A172 (cell line): ENCODE data around the gene PIP4P1. TPM values are rescaled to one million over a fixed set of nuclear protein-coding genes. Genes with fewer than 3 reads are reported as not detected.
A peak's percentile ranks its signal among the peaks of the same experiment; 100 is the strongest.

ENCODE experiments used
- DNase-seq: peaks from one replicate; pipeline ENCODE4 v3.0.0-alpha.2; 2015; ENCODE audit warnings: low spot score
- total RNA-seq: library from RNA; depleted of rRNA; stranded (reverse); fragments of >200 nt; shearing (Covaris generic); gene quantifications from 2 replicates; pipeline ENCODE4 v1.2.3, GENCODE V29; 2014

PIP4P1 gene
- total RNA-seq, 1 experiment from 2014 or later = 13.5 TPM

DNA sequence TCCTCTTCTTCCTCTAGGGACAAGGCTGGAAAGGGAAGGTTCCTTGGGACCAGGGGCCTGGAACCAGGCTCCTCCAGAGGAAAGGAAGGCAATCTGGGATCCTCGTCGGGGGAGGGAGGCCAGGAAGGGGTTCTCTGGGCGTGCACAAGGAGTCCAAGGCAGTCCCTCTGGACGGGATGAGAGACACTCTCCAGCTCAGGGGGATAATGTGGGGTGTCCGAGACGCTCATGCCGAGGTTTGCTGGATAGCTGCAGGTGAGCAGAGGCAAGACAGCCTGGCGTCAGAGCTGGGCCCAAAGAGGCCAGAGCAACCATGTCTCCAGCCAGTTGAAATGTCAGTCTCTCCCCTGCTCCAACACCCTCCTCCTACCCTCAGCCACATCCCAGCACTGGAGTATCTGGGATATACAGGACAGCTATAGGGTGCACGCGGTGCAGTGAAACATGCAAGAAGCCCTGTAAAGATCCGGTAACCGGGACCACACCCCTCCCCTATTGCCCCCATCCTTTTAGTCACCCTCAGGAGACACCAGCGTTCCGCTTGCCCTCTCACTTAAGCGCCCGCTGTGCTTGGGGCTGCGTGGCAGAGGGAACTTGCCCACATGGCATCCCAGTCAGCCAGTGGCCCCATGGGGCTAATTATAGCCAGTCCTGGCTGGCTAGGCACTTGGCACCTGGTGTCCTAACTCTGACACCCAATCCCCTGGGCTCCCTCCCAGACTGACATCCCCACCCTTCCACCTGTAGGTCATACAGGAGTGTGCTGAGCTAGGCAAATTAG is 25.5 kb downstream of the PIP4P1 start, which contains the start of gene KLHL33:
Gene KLHL33, minus strand, starts transcription at position 585 of the 781 bp plus-strand sequence. Its CDS starts 355 bp downstream, at position 230.
- no peak for DNase-seq

DNA sequence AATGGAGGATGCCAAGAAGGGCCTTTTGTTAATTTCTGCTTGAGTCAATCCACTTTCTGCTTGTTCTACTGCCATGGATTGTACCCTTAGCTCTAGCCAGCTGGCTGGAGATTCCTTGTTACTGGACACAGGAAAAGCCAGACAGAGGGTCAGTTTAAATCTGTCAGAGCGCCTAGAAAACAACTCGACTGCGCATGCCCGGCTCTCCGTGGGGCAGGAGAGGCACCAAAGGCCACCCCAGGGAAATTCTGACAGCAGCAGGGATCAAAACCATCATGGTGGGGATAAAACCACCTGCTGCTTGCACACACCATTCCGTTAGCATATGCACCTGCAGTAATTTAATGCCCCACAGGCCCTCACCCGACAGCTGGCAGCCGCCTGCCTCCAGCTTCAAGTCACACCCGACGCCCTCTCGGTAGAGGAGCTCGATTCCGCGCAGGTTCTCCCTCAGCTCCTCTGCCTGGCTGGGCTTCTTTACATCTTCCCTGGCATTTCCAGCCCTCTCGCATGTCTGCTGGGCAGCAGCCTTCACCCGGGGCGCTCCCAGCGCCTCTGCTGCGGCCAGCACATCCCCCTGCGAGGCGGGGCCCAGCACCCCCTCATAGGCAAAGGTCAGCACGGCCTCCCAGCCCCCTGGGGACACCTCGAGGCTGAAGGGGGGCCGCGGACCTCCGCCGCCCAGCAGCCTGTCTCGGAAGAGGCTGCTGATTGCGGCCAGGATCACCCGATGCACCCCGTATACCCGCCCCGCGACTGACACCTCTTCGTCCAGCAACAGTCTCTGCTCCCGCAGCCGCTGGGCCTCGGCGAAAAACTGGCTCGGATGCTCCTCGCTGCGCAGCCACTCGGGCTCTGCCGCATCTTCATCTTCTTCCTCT is 26.3 kb downstream of the PIP4P1 start:
- no peak for DNase-seq

- DNase-seq = no peak
Measured at GRCh38 chr14:20429801-20430669, 31.2 kb downstream of the PIP4P1 start.

DNA sequence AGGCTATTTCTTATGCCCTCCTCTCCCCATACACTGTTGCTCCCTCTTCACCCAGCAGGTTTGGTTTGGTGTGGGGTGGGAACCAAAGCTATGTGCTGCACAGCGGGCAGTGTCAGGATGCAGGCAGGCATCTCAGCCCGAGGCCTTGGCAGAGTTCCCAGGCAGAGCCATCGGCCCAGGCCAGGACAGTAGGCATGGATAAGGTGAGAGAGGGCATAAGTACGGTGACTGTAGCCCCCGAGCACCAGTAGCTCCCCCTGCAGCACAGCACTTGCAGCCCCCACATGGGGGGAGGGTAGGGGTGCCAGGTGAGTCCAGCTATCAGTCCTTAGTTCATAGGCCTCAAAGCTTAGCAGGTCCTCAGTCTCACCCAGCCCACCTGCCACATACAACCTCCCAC is 32.4 kb downstream of the PIP4P1 start:
- DNase-seq = no peak

GRCh38 chr14:20428010-20428365 is 33.2 kb downstream of the PIP4P1 start:
- DNase-seq = no peak

- peak; percentile 64 for DNase-seq
Measured at GRCh38 chr14:20427231-20428009, 33.8 kb downstream of the PIP4P1 start.

- DNase-seq = no peak
Measured at GRCh38 chr14:20424851-20425250, 36.4 kb downstream of the PIP4P1 start.

DNA sequence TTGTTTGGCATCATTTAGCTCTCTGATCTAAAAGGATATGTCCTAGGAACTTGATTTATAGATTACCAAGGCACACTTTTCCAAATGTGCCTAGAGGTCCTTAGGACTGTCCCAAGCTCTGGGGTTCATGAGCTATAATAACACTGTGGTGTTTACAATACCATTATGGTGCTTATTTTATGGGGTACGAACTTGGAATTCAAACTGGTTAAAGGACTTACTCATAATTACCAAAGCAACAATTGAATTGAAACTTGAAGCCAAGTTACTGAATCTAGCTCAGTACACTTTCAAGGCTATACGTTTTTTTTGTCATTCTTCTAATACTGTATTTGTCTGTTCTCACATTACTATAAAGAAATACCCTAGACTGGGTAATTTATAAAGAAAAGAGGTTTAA is 38.3 kb downstream of the PIP4P1 start:
- DNase-seq = no peak

DNA sequence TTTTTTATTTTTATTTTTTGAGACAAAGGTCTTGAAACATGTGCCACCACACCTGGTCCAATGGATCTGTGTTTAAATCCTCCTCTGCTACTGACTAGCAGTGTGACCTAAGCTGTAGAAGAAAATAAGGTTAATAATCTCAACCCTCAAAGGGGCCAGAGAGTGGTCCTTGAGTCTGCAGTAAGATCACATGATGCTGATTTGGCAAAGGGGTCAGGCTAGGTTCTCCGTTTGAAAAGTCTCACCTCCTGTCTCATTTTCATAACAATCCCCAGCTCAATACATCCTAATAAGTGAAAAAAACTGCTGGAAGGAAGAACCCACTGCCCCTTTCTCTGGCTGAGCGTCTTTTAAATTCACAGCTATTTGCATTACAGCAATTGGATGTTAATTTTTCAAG is 40.0 kb downstream of the PIP4P1 start:
- no peak for DNase-seq

GRCh38 chr14:20419419-20419818 is 41.8 kb downstream of the PIP4P1 start:
- DNase-seq = no peak

DNA sequence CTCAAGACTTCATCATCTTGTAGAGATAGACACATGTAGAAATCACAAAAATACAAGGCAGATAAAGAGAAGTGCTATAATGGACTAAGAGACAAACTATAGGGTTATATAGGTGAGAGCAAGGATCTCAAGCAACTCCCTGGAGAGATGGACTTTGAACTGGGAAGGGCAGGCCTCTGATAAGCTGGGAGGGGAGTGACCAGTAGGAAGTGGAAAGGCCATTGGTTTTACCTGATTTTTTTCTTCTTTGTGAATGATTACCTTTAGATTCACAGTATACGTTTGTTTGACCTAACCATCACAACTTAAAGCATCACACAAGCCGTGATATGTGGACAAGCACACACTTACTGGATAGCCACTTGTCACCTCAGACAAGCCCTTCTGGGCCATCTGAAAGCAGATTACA is 42.7 kb downstream of the PIP4P1 start:
- no peak for DNase-seq

- DNase-seq = no peak
Measured at GRCh38 chr14:20417250-20418186, 43.7 kb downstream of the PIP4P1 start.

GRCh38 chr14:20416223-20416622 is 45.0 kb downstream of the PIP4P1 start:
- no peak for DNase-seq

DNA sequence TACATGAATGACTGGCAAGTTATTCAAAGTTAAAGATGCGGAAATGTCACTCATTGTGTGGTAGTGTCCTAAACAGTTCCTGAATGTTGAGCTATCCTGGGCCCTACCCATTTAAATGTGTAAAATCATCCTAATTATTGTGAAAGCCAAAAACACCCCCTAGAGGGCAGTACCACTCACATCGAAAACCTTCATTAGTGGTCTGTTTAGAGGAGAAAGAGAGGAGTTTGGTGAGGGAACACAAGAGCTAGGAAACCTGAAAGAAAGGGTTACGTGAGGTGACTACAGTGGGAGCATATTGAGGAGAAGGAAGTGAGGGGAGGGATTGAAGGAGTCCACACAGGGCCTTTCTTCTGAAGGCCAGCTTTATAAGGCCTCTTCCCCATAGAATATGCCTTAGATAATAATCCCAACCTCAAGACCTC is 45.4 kb downstream of the PIP4P1 start:
- peak; percentile 29 for DNase-seq

GRCh38 chr14:20413744-20414082 is 47.5 kb downstream of the PIP4P1 start:
- DNase-seq = no peak

DNA sequence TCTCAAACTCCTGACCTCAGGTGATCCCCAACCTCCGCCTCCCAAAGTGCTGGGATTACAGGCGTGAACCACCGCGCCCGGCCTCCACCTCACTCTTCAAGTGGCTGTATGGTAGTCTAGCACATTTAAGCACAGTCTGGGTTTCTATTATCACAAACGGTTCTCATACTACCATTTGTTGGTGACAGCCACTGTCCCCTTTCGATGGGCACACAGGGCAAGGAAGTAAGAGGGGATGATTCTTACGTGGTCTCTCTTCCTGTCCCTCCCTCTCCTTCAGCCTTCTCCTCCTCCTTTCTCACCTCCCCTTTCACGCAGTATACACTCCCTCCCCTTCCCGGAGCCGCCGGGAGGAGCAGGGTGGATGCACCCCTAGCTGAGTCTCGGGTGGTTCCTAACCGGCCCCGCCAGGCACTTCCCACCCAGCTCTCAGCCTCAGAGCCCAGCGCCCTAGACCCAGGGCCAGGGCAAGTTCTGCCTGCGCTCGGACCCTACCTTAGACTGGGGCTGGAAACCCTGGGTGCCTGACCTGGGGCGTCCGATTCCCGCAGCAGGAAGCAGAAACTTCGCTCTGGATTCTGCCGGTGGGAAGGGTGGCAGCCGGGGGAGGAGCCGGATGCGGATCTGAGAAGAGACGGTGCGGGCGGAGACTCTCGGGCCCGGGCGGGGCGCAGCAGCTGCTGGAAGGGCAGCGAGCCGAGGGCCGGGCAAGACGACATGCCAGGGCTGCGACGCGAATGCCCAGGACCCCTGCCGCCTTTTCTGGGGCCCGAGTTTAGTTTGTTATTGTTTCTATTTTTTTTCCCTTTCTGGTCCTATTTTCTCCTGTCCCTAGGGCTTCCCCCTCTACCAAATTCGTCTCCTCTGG is 48.1 kb downstream of the PIP4P1 start, which contains the start of gene TEP1:
Gene TEP1, minus strand, starts transcription at position 626 of the 868 bp plus-strand sequence. CDS start 5,062 bp downstream, outside the sequence.
- peak; percentile 64 for DNase-seq

DNA sequence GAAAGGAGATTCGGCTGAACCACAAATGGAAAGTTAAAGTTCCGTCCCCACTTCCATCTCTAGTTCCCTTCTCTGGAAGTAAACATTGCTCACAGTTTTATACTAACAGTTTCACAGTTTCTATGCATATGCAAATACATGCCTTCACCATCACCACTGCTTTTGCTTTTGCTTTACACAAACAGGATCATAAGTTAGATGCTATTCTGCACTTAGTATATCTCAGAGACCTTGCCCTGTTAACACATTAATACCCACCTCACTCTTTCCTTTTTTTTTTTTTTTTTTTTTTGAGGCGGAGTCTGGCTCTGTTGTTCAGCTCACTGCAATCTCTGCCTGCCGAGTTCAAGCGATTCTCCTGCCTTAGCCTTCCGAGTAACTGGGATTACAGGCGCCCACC is 48.8 kb downstream of the PIP4P1 start:
- DNase-seq = no peak

- no peak for DNase-seq
Measured at GRCh38 chr14:20409226-20409625, 52.0 kb downstream of the PIP4P1 start.
